Caco-2 (cell line): ENCODE measurements around the gene OR10A3. TPM values are rescaled to one million over a fixed set of nuclear protein-coding genes. Genes with fewer than 3 reads are reported as not detected.

Experiments used
- BruUV-seq: library from RNA; stranded (reverse); fragments of 400-500 nt; replicated peaks from 2 replicates; lab custom pipeline; 2021; lab: Mats Ljungman, UMichigan
- CTCF ChIA-PET: fragments of 300-600 bp; sonication (Branson Sonifier 250); formaldehyde crosslinking; loops from one replicate; lab custom pipeline; 2022; ENCODE audit warnings: antibody characterized with exemption; lab: Charles Lee
- POLR2A ChIA-PET: fragments of 300-600 bp; sonication (Branson Sonifier 250); formaldehyde crosslinking; loops from one replicate; lab custom pipeline; 2022; ENCODE audit warnings: antibody characterized with exemption; lab: Charles Lee
- DNase-seq, 2 experiments: peaks; one replicate each; pipeline versions ENCODE4 v3.0.0 to v3.0.0-alpha.2; 2020 to 2022
- H3K27me3 ChIP-seq: replicated peaks from 2 replicates; pipeline ENCODE4 v1.6.0; 2011; ENCODE audit warnings: low read length; ENCODE audit not compliant: control insufficient read depth, insufficient read depth
- H3K36me3 ChIP-seq: 2 replicates; pipeline ENCODE4 v1.5.1; 2011; ENCODE audit warnings: low read length; ENCODE audit not compliant: control insufficient read depth, insufficient read depth
- H3K4me1 ChIP-seq: fragments of 250-450 bp; sonication (Bioruptor Pico); 2 replicates; pipeline ENCODE4 v1.5.1; 2020; ENCODE audit warnings: mild to moderate bottlenecking
- H3K4me3 ChIP-seq: 2 replicates; pipeline ENCODE4 v1.5.1; 2011; ENCODE audit warnings: low read depth, mild to moderate bottlenecking, control low read depth, low read length
- H3K9me3 ChIP-seq: fragments of 250-450 bp; sonication (Bioruptor Pico); 2 replicates; pipeline ENCODE4 v1.5.1; 2020; ENCODE audit warnings: mild to moderate bottlenecking, moderate library complexity
- H3K27ac Mint-ChIP-seq: one replicate; pipeline ENCODE4 v1.8.0; 2022; ENCODE audit warnings: mixed read lengths; ENCODE audit not compliant: unreplicated experiment
- H3K27me3 Mint-ChIP-seq: one replicate; pipeline ENCODE4 v1.8.0; 2022; ENCODE audit warnings: mixed read lengths; ENCODE audit not compliant: insufficient read depth, unreplicated experiment
- H3K36me3 Mint-ChIP-seq: one replicate; pipeline ENCODE4 v1.8.0; 2022; ENCODE audit warnings: mild to moderate bottlenecking, mixed read lengths; ENCODE audit not compliant: insufficient read depth, unreplicated experiment
- H3K4me1 Mint-ChIP-seq: one replicate; pipeline ENCODE4 v1.8.0; 2022; ENCODE audit warnings: low read depth, mixed read lengths; ENCODE audit not compliant: unreplicated experiment
- H3K4me3 Mint-ChIP-seq: one replicate; pipeline ENCODE4 v1.8.0; 2022; ENCODE audit warnings: mild to moderate bottlenecking, moderate library complexity, mixed read lengths; ENCODE audit not compliant: unreplicated experiment
- H3K9me3 Mint-ChIP-seq: one replicate; pipeline ENCODE4 v1.8.0; 2022; ENCODE audit warnings: mixed read lengths; ENCODE audit not compliant: unreplicated experiment
- CTCF ChIP-seq, 2 experiments: fragments of 200-600 bp in 1 of 2; IDR thresholded peaks; 1 replicate in 1 of 2; 2 replicates in 1 of 2; pipeline versions ENCODE4 v1.5.1 to v1.8.0; 2011 to 2022; ENCODE audit warnings: antibody characterized with exemption in 1 of 2, control low read depth in 1 of 2, inconsistent platforms in 1 of 2, low read depth in 1 of 2, low read length in 1 of 2, mild to moderate bottlenecking in 1 of 2, moderate library complexity in 1 of 2; ENCODE audit not compliant: insufficient read depth in 1 of 2, severe bottlenecking in 1 of 2, unreplicated experiment in 1 of 2
- intact Hi-C: fragments of 100-400 bp; cut with micrococcal nuclease; formaldehyde crosslinking; loops from one replicate; pipeline ENCODE4 v1.10.0; 2022; ENCODE audit not compliant: unreplicated experiment
- total RNA-seq: library from RNA; stranded (reverse); gene quantifications from 2 replicates; pipeline ENCODE4 v1.2.3, GENCODE V29; 2022

The OR10A3 gene
- total RNA-seq, 1 experiment from 2014 or later = not detected

GRCh38 chr11:7904917-7905316 lies 36.6 kb downstream of the OR10A3 start:
- H3K27ac Mint-ChIP-seq = no peak overlapping the region
- CTCF ChIA-PET = interaction anchor here (1.8 to 2.8 kb wide), 3 partner anchors 12 to 194 kb away, joined by 5 to 24 read pairs (median 7); partner anchors contain the start of gene EIF3F

GRCh38 chr11:7903940-7904339 lies 37.6 kb downstream of the OR10A3 start:
- POLR2A ChIA-PET = interaction anchor here (3.3 kb wide), 1 partner anchor 83 kb away, joined by 17 read pairs; the partner anchor contains the start of gene EIF3F
- CTCF ChIA-PET = no interaction called here
- H3K36me3 ChIP-seq = no peaks in the 10 kb centered on the region
- peaks cover 6% of the 10 kb centered on the region for H3K4me1 Mint-ChIP-seq
- peaks cover 38% of the 10 kb centered on the region for H3K4me1 ChIP-seq
- H3K9me3 ChIP-seq = peaks cover 11% of the 10 kb centered on the region; the same call in 1 of the 2 replicates
- H3K27me3 ChIP-seq = no peaks in the 10 kb centered on the region
- peaks cover 7% of the 10 kb centered on the region for H3K9me3 Mint-ChIP-seq
- intact Hi-C loops = no loop called here
- no TSS peak for BruUV-seq
- H3K27ac Mint-ChIP-seq = no peak overlapping the region
- H3K27me3 Mint-ChIP-seq = no peaks in the 10 kb centered on the region
- no peak for TF ChIP-seq CTCF (IDR thresholded peaks at IDR 0.05; ENCODE audit: insufficient read depth in 1 of 2, low read depth in 1 of 2, low read length in 1 of 2, severe bottlenecking in 1 of 2, unreplicated experiment in 1 of 2)
- no peak for DNase-seq
- peaks cover 14% of the 10 kb centered on the region for H3K36me3 Mint-ChIP-seq
- H3K4me3 ChIP-seq = no peak overlapping the region
- H3K4me3 Mint-ChIP-seq = no peak overlapping the region

More at GRCh38 chr11:7904917-7905316, 36.6 kb downstream of the OR10A3 start:
- Histone ChIP-seq H3K27me3 (no peaks in the 10 kb centered on the region), H3K4me3 (no peak overlapping the region), H3K4me1 (peaks cover 41% of the 10 kb centered on the region), H3K9me3 (peaks cover 3% of the 10 kb centered on the region; the same call in 1 of the 2 replicates), H3K36me3 (no peaks in the 10 kb centered on the region)
- no peak for TF ChIP-seq CTCF (IDR thresholded peaks at IDR 0.05; ENCODE audit: insufficient read depth in 1 of 2, low read depth in 1 of 2, low read length in 1 of 2, severe bottlenecking in 1 of 2, unreplicated experiment in 1 of 2)
- POLR2A ChIA-PET = interaction anchor here (3.3 kb wide), 1 partner anchor 82 kb away, joined by 17 read pairs; the partner anchor contains the start of gene EIF3F
- H3K27me3 Mint-ChIP-seq = no peaks in the 10 kb centered on the region
- no peak for DNase-seq
- H3K9me3 Mint-ChIP-seq = no peaks in the 10 kb centered on the region
- peak overlapping the region; percentile 28 for H3K4me3 Mint-ChIP-seq
- intact Hi-C loops = loop anchor here (1.0 kb wide), 1 partner anchor 82 kb away; the partner anchor contains the start of gene EIF3F
- BruUV-seq = no TSS peak
- peaks cover 6% of the 10 kb centered on the region for H3K4me1 Mint-ChIP-seq
- peaks cover 8% of the 10 kb centered on the region for H3K36me3 Mint-ChIP-seq

GRCh38 chr11:7901319-7901854 lies 40.1 kb downstream of the OR10A3 start:
- BruUV-seq = no TSS peak
- H3K4me3 Mint-ChIP-seq = no peak overlapping the region
- POLR2A ChIA-PET = no interaction called here
- no peaks in the 10 kb centered on the region for H3K36me3 ChIP-seq
- H3K27me3 Mint-ChIP-seq = no peaks in the 10 kb centered on the region
- CTCF ChIA-PET = interaction anchor here (1.9 kb wide), 1 partner anchor 85 kb away, joined by 10 read pairs; the partner anchor contains the start of gene EIF3F
- no peak for TF ChIP-seq CTCF (IDR thresholded peaks at IDR 0.05; ENCODE audit: insufficient read depth in 1 of 2, low read depth in 1 of 2, low read length in 1 of 2, severe bottlenecking in 1 of 2, unreplicated experiment in 1 of 2)
- H3K4me3 ChIP-seq = no peak overlapping the region
- H3K36me3 Mint-ChIP-seq = peaks cover 14% of the 10 kb centered on the region
- peak overlapping the region; percentile 37 for H3K27ac Mint-ChIP-seq
- H3K27me3 ChIP-seq = no peaks in the 10 kb centered on the region
- H3K9me3 Mint-ChIP-seq = peaks cover 10% of the 10 kb centered on the region
- peaks cover 6% of the 10 kb centered on the region for H3K4me1 Mint-ChIP-seq
- H3K4me1 ChIP-seq = peaks cover 21% of the 10 kb centered on the region
- no peak for DNase-seq
- H3K9me3 ChIP-seq = peaks cover 11% of the 10 kb centered on the region; the same call in 1 of the 2 replicates
- intact Hi-C loops = no loop called here
